Parathyroid adenoma (tissue), 2 donors: ENCODE data around the gene TOM1L2.
A peak's percentile ranks its signal among the peaks of the same experiment; 100 is the strongest.

Source experiments
- H2AFZ ChIP-seq: fragments of 300-600 bp; sonication (generic); one replicate; pipeline ENCODE4 v1.7.0; 2017; ENCODE audit warnings: antibody characterized with exemption, mild to moderate bottlenecking
- H3K27ac ChIP-seq: fragments of 300-600 bp; sonication (generic); one replicate; pipeline ENCODE4 v1.7.0; 2017
- H3K27me3 ChIP-seq: fragments of 300-600 bp; sonication (generic); one replicate; pipeline ENCODE4 v1.7.0; 2017; ENCODE audit warnings: low read length; ENCODE audit not compliant: control insufficient read depth, insufficient read depth
- H3K36me3 ChIP-seq: fragments of 300-600 bp; sonication (generic); one replicate; pipeline ENCODE4 v1.7.0; 2017; ENCODE audit warnings: low read length; ENCODE audit not compliant: control insufficient read depth, insufficient read depth
- H3K4me1 ChIP-seq: fragments of 300-600 bp; sonication (generic); one replicate; pipeline ENCODE4 v1.7.0; 2017; ENCODE audit warnings: control low read depth
- H3K4me2 ChIP-seq: fragments of 300-600 bp; sonication (generic); one replicate; pipeline ENCODE4 v1.7.0; 2017; ENCODE audit warnings: low read length
- H3K4me3 ChIP-seq: fragments of 300-600 bp; sonication (generic); one replicate; pipeline ENCODE4 v1.7.0; 2017; ENCODE audit warnings: low read depth, low read length
- H3K79me2 ChIP-seq: fragments of 300-600 bp; sonication (generic); one replicate; pipeline ENCODE4 v1.7.0; 2017; ENCODE audit warnings: control low read depth
- H3K9ac ChIP-seq: fragments of 300-600 bp; sonication (generic); one replicate; pipeline ENCODE4 v1.7.0; 2017; ENCODE audit warnings: mild to moderate bottlenecking
- H3K9me3 ChIP-seq: fragments of 300-600 bp; sonication (generic); one replicate; pipeline ENCODE4 v1.7.0; 2017; ENCODE audit warnings: low read length; ENCODE audit not compliant: control insufficient read depth
- CTCF ChIP-seq: fragments of 300-600 bp; sonication (generic); IDR thresholded peaks from one replicate; pipeline ENCODE4 v1.7.0; 2017; ENCODE audit warnings: antibody characterized with exemption, mild to moderate bottlenecking
- donor health status: primary hyperparathyroidism.

TOM1L2 gene

GRCh38 chr17:17993366-17993765 is 21.2 kb upstream of the TOM1L2 start:
- Histone ChIP-seq H3K79me2 (no peaks in the 10 kb centered on the region), H3K9ac (no peak overlapping the region), H3K27me3 (no peaks in the 10 kb centered on the region), H2AFZ (no peak overlapping the region), H3K4me1 (peaks cover 6% of the 10 kb centered on the region), H3K9me3 (no peaks in the 10 kb centered on the region), H3K4me2 (no peak overlapping the region), H3K4me3 (no peak overlapping the region), H3K27ac (no peak overlapping the region), H3K36me3 (no peaks in the 10 kb centered on the region)
- no peak for TF ChIP-seq CTCF

GRCh38 chr17:17990282-17990681 is 18.1 kb upstream of the TOM1L2 start:
- Histone ChIP-seq H3K27me3 (no peaks in the 10 kb centered on the region), H3K9ac (no peak overlapping the region), H3K27ac (peak overlapping the region; percentile 24), H2AFZ (peak overlapping the region; percentile 24), H3K36me3 (no peaks in the 10 kb centered on the region), H3K9me3 (no peaks in the 10 kb centered on the region), H3K4me3 (no peak overlapping the region), H3K4me1 (peaks cover 6% of the 10 kb centered on the region), H3K79me2 (no peaks in the 10 kb centered on the region), H3K4me2 (no peak overlapping the region)
- TF ChIP-seq CTCF, result no peak

GRCh38 chr17:17989618-17990017 is 17.4 kb upstream of the TOM1L2 start:
- Histone ChIP-seq H3K4me2 (no peak overlapping the region), H3K27ac (no peak overlapping the region), H3K36me3 (no peaks in the 10 kb centered on the region), H3K9ac (no peak overlapping the region), H3K4me3 (no peak overlapping the region), H3K9me3 (no peaks in the 10 kb centered on the region), H3K79me2 (no peaks in the 10 kb centered on the region), H3K27me3 (no peaks in the 10 kb centered on the region), H3K4me1 (peaks cover 6% of the 10 kb centered on the region), H2AFZ (no peak overlapping the region)
- TF ChIP-seq CTCF, result no peak

GRCh38 chr17:17989081-17989480 is 16.9 kb upstream of the TOM1L2 start:
- Histone ChIP-seq H2AFZ (no peak overlapping the region), H3K4me1 (peaks cover 6% of the 10 kb centered on the region), H3K27me3 (no peaks in the 10 kb centered on the region), H3K36me3 (no peaks in the 10 kb centered on the region), H3K9me3 (no peaks in the 10 kb centered on the region), H3K4me2 (no peak overlapping the region), H3K9ac (no peak overlapping the region), H3K4me3 (no peak overlapping the region), H3K79me2 (no peaks in the 10 kb centered on the region), H3K27ac (no peak overlapping the region)
- no peak for TF ChIP-seq CTCF

GRCh38 chr17:17988427-17988945 is 16.3 kb upstream of the TOM1L2 start:
- Histone ChIP-seq H3K27ac (no peak overlapping the region), H3K4me2 (no peak overlapping the region), H3K36me3 (no peaks in the 10 kb centered on the region), H3K9ac (no peak overlapping the region), H3K4me1 (peaks cover 6% of the 10 kb centered on the region), H2AFZ (no peak overlapping the region), H3K4me3 (no peak overlapping the region), H3K9me3 (no peaks in the 10 kb centered on the region), H3K27me3 (no peaks in the 10 kb centered on the region), H3K79me2 (no peaks in the 10 kb centered on the region)
- TF ChIP-seq CTCF, result no peak
